Epithelial cell of proximal tubule (primary cell): ENCODE results near the gene ITSN1. TPM values are rescaled to one million over a fixed set of nuclear protein-coding genes. Genes with fewer than 3 reads are reported as not detected.

ENCODE experiments used
- DNase-seq: peaks from one replicate; pipeline ENCODE4 v3.0.0-alpha.2; 2011; ENCODE audit warnings: low read depth
- H3K4me3 ChIP-seq: 2 replicates; pipeline ENCODE4 v1.5.1; 2011; ENCODE audit warnings: low read depth, mild to moderate bottlenecking, low read length
- CTCF ChIP-seq: conservative IDR thresholded peaks from 2 replicates; pipeline ENCODE4 v1.5.1; 2012; ENCODE audit warnings: low read depth, mild to moderate bottlenecking, low read length
- total RNA-seq: library from RNA; depleted of rRNA; stranded (reverse); fragments of >200 nt; gene quantifications from 2 replicates; pipeline ENCODE4 v1.2.3, GENCODE V29; 2015

ITSN1 gene
- total RNA-seq, 1 donor from 2014 or later: 24.5 TPM

- no peak for DNase-seq
- TF ChIP-seq CTCF: no peak
- peak overlapping the region; percentile 73 for H3K4me3 ChIP-seq
Observed at GRCh38 chr21:33643658-33644311, 1.5 kb downstream of the ITSN1 start.

- TF ChIP-seq CTCF: no peak
- DNase-seq: no peak
- H3K4me3 ChIP-seq: peak overlapping the region; percentile 73
Observed at GRCh38 chr21:33644383-33645074, 2.2 kb downstream of the ITSN1 start.

GRCh38 chr21:33645730-33646129 is 3.4 kb downstream of the ITSN1 start:
- DNase-seq: no peak
- H3K4me3 ChIP-seq: no peak overlapping the region
- no peak for TF ChIP-seq CTCF

- DNase-seq: no peak
- no peak for TF ChIP-seq CTCF
- no peak overlapping the region for H3K4me3 ChIP-seq
Observed at GRCh38 chr21:33647587-33647986, 5.3 kb downstream of the ITSN1 start.

GRCh38 chr21:33648555-33648954 is 6.3 kb downstream of the ITSN1 start:
- no peak for DNase-seq
- TF ChIP-seq CTCF: no peak
- no peak overlapping the region for H3K4me3 ChIP-seq

- H3K4me3 ChIP-seq: no peak overlapping the region
Observed at GRCh38 chr21:33650230-33650629, 7.9 kb downstream of the ITSN1 start.

More at GRCh38 chr21:33650230-33650629, 7.9 kb downstream of the ITSN1 start:
- no peak for DNase-seq
- TF ChIP-seq CTCF: no peak
